CD4-positive, alpha-beta T cell (primary cell): Measurements from ENCODE around the gene NCOR2. TPM values are rescaled to one million over a fixed set of nuclear protein-coding genes. Genes with fewer than 3 reads are reported as not detected.

Experiments
- ATAC-seq: fragments of 200-7000 bp; cut with Tn5 transposase; one replicate; pipeline ENCODE4 v1.10.0; 2022; ENCODE audit warnings: mild to moderate bottlenecking; ENCODE audit not compliant: poor library complexity
- CTCF ChIA-PET: fragments of 350-600 bp; sonication (Branson Sonifier 250); formaldehyde crosslinking; loops from one replicate; lab custom pipeline; 2021; ENCODE audit warnings: antibody characterized with exemption, inconsistent platforms; lab: Charles Lee
- POLR2A ChIA-PET: fragments of 350-600 bp; sonication (Branson Sonifier 250); formaldehyde crosslinking; loops from one replicate; lab custom pipeline; 2021; ENCODE audit warnings: antibody characterized with exemption, inconsistent platforms; lab: Charles Lee
- DNase-seq, 14 experiments: peaks; one replicate each; pipeline ENCODE4 v3.0.0-alpha.2; 2013 to 2020; ENCODE audit warnings: mixed read lengths in 2 of 14
- H3K27ac ChIP-seq, 2 donors: one replicate each; pipeline versions ENCODE4 v1.5.1 to v1.7.0; 2013; ENCODE audit warnings: low read length in 2 of 2, low read depth in 1 of 2, mild to moderate bottlenecking in 1 of 2
- H3K27me3 ChIP-seq, 2 experiments: 1 replicate in 1 of 2; 2 replicates in 1 of 2; pipeline versions ENCODE4 v1.6.1 to v1.7.0; 2013; ENCODE audit warnings: low read length in 2 of 2, control low read depth in 1 of 2, mild to moderate bottlenecking in 1 of 2, moderate library complexity in 1 of 2; ENCODE audit not compliant: insufficient read depth in 2 of 2, control insufficient read depth in 1 of 2
- H3K36me3 ChIP-seq: one replicate; pipeline ENCODE4 v1.6.1; 2013; ENCODE audit warnings: low read length, control low read depth; ENCODE audit not compliant: insufficient read depth
- H3K4me1 ChIP-seq: one replicate; pipeline ENCODE4 v1.6.1; 2013; ENCODE audit warnings: low read length, control low read depth; ENCODE audit not compliant: insufficient read depth
- H3K4me3 ChIP-seq: one replicate; pipeline ENCODE4 v1.5.1; 2013; ENCODE audit warnings: mild to moderate bottlenecking, low read length, moderate library complexity
- H3K9me3 ChIP-seq, 2 experiments: 1 replicate in 1 of 2; 2 replicates in 1 of 2; pipeline versions ENCODE4 v1.6.1 to v1.7.0; 2013; ENCODE audit warnings: low read length in 2 of 2, mild to moderate bottlenecking in 2 of 2, control low read depth in 1 of 2, moderate library complexity in 1 of 2; ENCODE audit not compliant: control insufficient read depth in 1 of 2, insufficient read depth in 1 of 2
- H3K27ac Mint-ChIP-seq: one replicate; pipeline ENCODE4 v1.8.0; 2020; ENCODE audit warnings: mixed read lengths
- H3K27me3 Mint-ChIP-seq: one replicate; pipeline ENCODE4 v1.8.0; 2021; ENCODE audit warnings: mixed read lengths
- H3K36me3 Mint-ChIP-seq: one replicate; pipeline ENCODE4 v1.8.0; 2021; ENCODE audit warnings: low read depth, mixed read lengths
- H3K4me1 Mint-ChIP-seq: one replicate; pipeline ENCODE4 v1.8.0; 2021; ENCODE audit warnings: low read depth, mixed read lengths
- H3K4me3 Mint-ChIP-seq: one replicate; pipeline ENCODE4 v1.8.0; 2020; ENCODE audit warnings: mild to moderate bottlenecking, mixed read lengths
- H3K9me3 Mint-ChIP-seq: one replicate; pipeline ENCODE4 v1.8.0; 2020; ENCODE audit warnings: mixed read lengths
- CTCF ChIP-seq: fragments of 200-600 bp; IDR thresholded peaks from one replicate; pipeline ENCODE4 v1.8.0; 2022; ENCODE audit warnings: antibody characterized with exemption, mild to moderate bottlenecking
- intact Hi-C, 2 experiments: fragments of 100-400 bp; cut with DNase I in 1 of 2; cut with micrococcal nuclease in 1 of 2; formaldehyde crosslinking; loops; one replicate each; pipeline versions ENCODE4 v1.15.1 to v1.9.0; 2023 to 2025; cut with DNase I, micrococcal nuclease
- total RNA-seq, 174 experiments: library from RNA in 2 of 174; stranded (reverse) in 2 of 174; gene quantifications; one replicate each; pipeline ENCODE4 v1.2.3 and lab custom pipeline; 2021 to 2026

The NCOR2 gene
- total RNA-seq, 2 experiments from 2014 or later, result 133 to 140 TPM

- Histone ChIP-seq H3K4me3 (no peak overlapping the region), H3K27me3 (no peaks in the 10 kb centered on the region), H3K9me3 (no peaks in the 10 kb centered on the region), H3K27ac (no peak overlapping the region), H3K36me3 (no peaks in the 10 kb centered on the region), H3K4me1 (peaks cover 3% of the 10 kb centered on the region)
- Mint-ChIP-seq H3K36me3 (no peaks in the 10 kb centered on the region), H3K4me3 (no peak overlapping the region), H3K4me1 (peaks cover 3% of the 10 kb centered on the region), H3K9me3 (no peaks in the 10 kb centered on the region), H3K27ac (no peak overlapping the region), H3K27me3 (no peaks in the 10 kb centered on the region)
- ChIA-PET CTCF (no interaction called here), POLR2A (no interaction called here)
- intact Hi-C loops, result no loop called here
- DNase-seq, result no peak
- no peak for ATAC-seq
- TF ChIP-seq CTCF, result no peak
Observed at GRCh38 chr12:124583854-124584253, 16.4 kb upstream of the NCOR2 start.

DNA sequence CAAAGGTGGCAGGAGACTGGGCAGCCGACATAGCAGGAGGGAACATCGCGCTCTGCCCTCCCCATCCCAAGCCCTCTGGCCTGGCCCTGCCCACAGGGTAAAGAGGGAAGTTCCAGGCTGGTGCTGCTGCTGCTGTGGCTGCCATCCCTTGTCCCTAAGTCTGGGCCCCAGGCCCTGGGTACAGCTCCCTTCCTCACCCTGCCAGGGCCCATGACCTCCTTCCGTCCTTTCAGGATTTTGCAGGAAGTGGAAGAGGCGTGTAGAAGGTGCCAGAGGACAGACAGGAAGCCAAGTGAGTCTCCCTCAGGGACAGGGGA lies 14.7 kb upstream of the NCOR2 start:
- ATAC-seq, result no peak
- no peaks in the 10 kb centered on the region for H3K27me3 ChIP-seq
- intact Hi-C loops, result no loop called here
- peaks cover 0 to 9% of the 10 kb centered on the region in 2 experiments for H3K9me3 ChIP-seq
- H3K36me3 Mint-ChIP-seq, result no peaks in the 10 kb centered on the region
- H3K27ac Mint-ChIP-seq, result no peak overlapping the region
- TF ChIP-seq CTCF, result no peak
- POLR2A ChIA-PET, result no interaction called here
- H3K27me3 Mint-ChIP-seq, result no peaks in the 10 kb centered on the region
- CTCF ChIA-PET, result interaction anchor here (1.0 kb wide), 1 partner anchor 16 kb away, joined by 3 read pairs; no protein-coding TSS in a partner anchor
- no peaks in the 10 kb centered on the region for H3K36me3 ChIP-seq
- no peaks in the 10 kb centered on the region for H3K4me1 Mint-ChIP-seq
- H3K9me3 Mint-ChIP-seq, result no peaks in the 10 kb centered on the region
- H3K27ac ChIP-seq, result no peak overlapping the region
- no peak overlapping the region for H3K4me3 Mint-ChIP-seq
- peak in 1 of 14 experiments; percentile 30 for DNase-seq
- no peak overlapping the region for H3K4me3 ChIP-seq
- H3K4me1 ChIP-seq, result no peaks in the 10 kb centered on the region

DNA sequence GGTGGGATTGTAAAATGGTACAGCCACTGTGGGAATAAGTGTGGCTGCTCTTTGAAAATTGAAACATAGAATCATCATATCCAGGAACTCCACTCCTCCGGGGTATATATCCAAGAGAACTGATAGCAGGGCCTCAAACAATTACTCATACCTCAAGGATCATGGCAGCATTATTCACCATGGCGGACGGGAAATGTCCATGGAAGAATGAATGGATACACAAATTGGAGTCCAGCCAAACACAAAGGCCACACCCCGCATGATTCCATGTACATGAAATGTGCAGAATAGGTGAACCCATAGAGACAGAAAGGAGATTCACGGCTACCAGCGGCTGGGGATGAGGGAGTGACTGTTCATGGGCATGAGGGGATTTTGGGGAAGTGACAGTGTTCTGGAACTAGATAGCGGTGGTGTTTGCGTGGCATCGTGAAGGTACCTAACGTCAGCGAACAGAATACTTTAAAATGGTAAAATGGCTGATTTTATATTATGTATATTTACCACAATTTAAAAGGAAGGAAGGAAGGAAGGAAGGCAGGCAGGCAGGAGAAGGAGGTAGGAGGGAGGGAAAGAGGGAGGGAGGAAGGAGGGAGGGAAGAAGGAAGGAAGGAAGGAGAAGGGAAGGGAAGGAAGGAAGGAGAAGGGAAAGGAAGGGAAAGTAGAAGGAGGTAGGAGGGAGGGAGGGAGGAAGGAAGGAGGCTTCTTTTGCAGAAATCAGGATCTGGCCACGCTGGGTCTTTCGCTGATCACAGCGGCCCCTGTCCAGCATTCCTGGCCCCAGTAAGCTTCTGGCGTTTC lies 14.1 kb upstream of the NCOR2 start:
- Histone ChIP-seq H3K27me3 (no peaks in the 10 kb centered on the region), H3K4me1 (no peaks in the 10 kb centered on the region), H3K27ac (no peak overlapping the region), H3K36me3 (no peaks in the 10 kb centered on the region), H3K4me3 (no peak overlapping the region), H3K9me3 (peaks cover 0 to 14% of the 10 kb centered on the region in 2 experiments)
- no peak for TF ChIP-seq CTCF
- Mint-ChIP-seq H3K27ac (no peak overlapping the region), H3K9me3 (no peaks in the 10 kb centered on the region), H3K27me3 (no peaks in the 10 kb centered on the region), H3K4me1 (no peaks in the 10 kb centered on the region), H3K36me3 (no peaks in the 10 kb centered on the region), H3K4me3 (no peak overlapping the region)
- ATAC-seq (no peak), DNase-seq (no peak)
- CTCF ChIA-PET, result no interaction called here
- POLR2A ChIA-PET, result no interaction called here
- intact Hi-C loops, result no loop called here
